Spleen (tissue), 11 donors: ENCODE data around the gene NRAS. TPM values are rescaled to one million over a fixed set of nuclear protein-coding genes. Genes with fewer than 3 reads are reported as not detected.

ENCODE experiments used
- DNase-seq: peaks from one replicate; pipeline ENCODE4 v3.0.0-alpha.2; 2020
- H3K27ac ChIP-seq, 8 donors: fragments of 200-600 bp; sonication (generic) in 7 of 8; 1 replicate in 4 of 8; 2 replicates in 4 of 8; pipeline versions ENCODE4 v1.5.0 to v1.8.0; 2016 to 2021; ENCODE audit warnings: inconsistent platforms in 4 of 8, mild to moderate bottlenecking in 4 of 8, moderate library complexity in 1 of 8
- H3K27me3 ChIP-seq, 7 donors: fragments of 200-600 bp; sonication (generic) in 6 of 7; replicated peaks in 1 of 7; 1 replicate in 4 of 7; 2 replicates in 3 of 7; pipeline versions ENCODE4 v1.5.0 to v1.8.0; 2016 to 2021; ENCODE audit warnings: inconsistent platforms in 3 of 7, mild to moderate bottlenecking in 1 of 7
- H3K36me3 ChIP-seq, 6 donors: fragments of 200-600 bp; sonication (generic) in 5 of 6; 1 replicate in 4 of 6; 2 replicates in 2 of 6; pipeline versions ENCODE4 v1.5.0 to v1.8.0; 2016 to 2021; ENCODE audit warnings: inconsistent platforms in 2 of 6
- H3K4me1 ChIP-seq, 6 donors: fragments of 200-600 bp; sonication (generic) in 5 of 6; 1 replicate in 3 of 6; 2 replicates in 3 of 6; pipeline versions ENCODE4 v1.5.0 to v1.8.0; 2016 to 2021; ENCODE audit warnings: inconsistent platforms in 3 of 6
- H3K4me3 ChIP-seq, 8 donors: fragments of 200-600 bp; sonication (generic) in 7 of 8; 1 replicate in 4 of 8; 2 replicates in 4 of 8; pipeline versions ENCODE4 v1.5.0 to v1.8.0; 2016 to 2021; ENCODE audit warnings: inconsistent platforms in 4 of 8, mild to moderate bottlenecking in 4 of 8, moderate library complexity in 2 of 8
- H3K9me3 ChIP-seq, 8 donors: fragments of 200-600 bp; sonication (generic) in 7 of 8; 1 replicate in 4 of 8; 2 replicates in 4 of 8; pipeline versions ENCODE4 v1.5.0 to v1.8.0; 2016 to 2021; ENCODE audit warnings: inconsistent platforms in 4 of 8
- POLR2A ChIP-seq, 3 donors: fragments of 450-650 bp; IDR thresholded peaks; one replicate each; pipeline ENCODE4 v1.5.1; 2017; ENCODE audit warnings: antibody characterized with exemption in 3 of 3, mild to moderate bottlenecking in 1 of 3
- POLR2AphosphoS5 ChIP-seq, 3 donors: sonication (generic); formaldehyde crosslinking; IDR thresholded peaks; one replicate each; pipeline ENCODE4 v1.5.1; 2017; ENCODE audit warnings: antibody characterized with exemption in 3 of 3
- WGBS, 5 donors: extraction: QIAGEN DNeasy Blood & Tissue Kit in 3 of 5; methylation state at CpG; one replicate each; pipeline versions ENCODE4 v1.1.5 to v1.1.7; 2013 to 2018; 5-methylcytosine and 5-hydroxymethylcytosine counted together
- intact Hi-C: fragments of 100-400 bp; cut with DNase I; formaldehyde crosslinking; loops from one replicate; pipeline ENCODE4 v1.15.0; 2023; ENCODE audit warnings: low total_unique reads
- polyA plus RNA-seq, 3 donors: library from polyadenylated mRNA; stranded (reverse); fragments of 200-250 nt; gene quantifications; one replicate each; pipeline ENCODE4 v1.2.1, GENCODE V29; 2013
- total RNA-seq, 7 donors: library from RNA; depleted of rRNA in 3 of 7; stranded (reverse); fragments of >200 nt in 3 of 7; fragmentation: NEBNext Ultra II Directional in 4 of 7; extraction: Animal tissue kit (Norgen Biotek cat#: 25700) in 4 of 7; gene quantifications; one replicate each; pipeline versions ENCODE4 v1.1.0 to v1.2.1, GENCODE V29; 2016 to 2021
- TF ChIP-seq, protein P1 (sequence below), 11 experiments: fragments of 200-600 bp in 7 of 11; fragments of 450-650 bp in 4 of 11; sonication (generic) in 4 of 11; IDR thresholded peaks in 8 of 11; conservative IDR thresholded peaks in 3 of 11; 1 replicate in 7 of 11; 2 replicates in 4 of 11; pipeline versions ENCODE4 v1.4.0 to v1.8.0; 2016 to 2021; ENCODE audit warnings: antibody characterized with exemption in 11 of 11, inconsistent platforms in 4 of 11, mild to moderate bottlenecking in 1 of 11
- donor health status: healthy with polysubstance abuse.
- donor health status: DM: no; HTN: no; CAD: no; lungs with moderate emphysema.
- donor health status: DM: no; HTN: no; CAD: no.
- donor health status: Bipolar disorder and iron deficiency.
- donor health status: healthy.
- donor health status: DM: no; HTN: no; CAD: no.
- donor health status: DM: yes; HTN: yes; CAD: no.

The NRAS gene
- total and polyA plus RNA-seq, 10 donors = 14.0 to 45.3 (median 29.0) TPM

DNA sequence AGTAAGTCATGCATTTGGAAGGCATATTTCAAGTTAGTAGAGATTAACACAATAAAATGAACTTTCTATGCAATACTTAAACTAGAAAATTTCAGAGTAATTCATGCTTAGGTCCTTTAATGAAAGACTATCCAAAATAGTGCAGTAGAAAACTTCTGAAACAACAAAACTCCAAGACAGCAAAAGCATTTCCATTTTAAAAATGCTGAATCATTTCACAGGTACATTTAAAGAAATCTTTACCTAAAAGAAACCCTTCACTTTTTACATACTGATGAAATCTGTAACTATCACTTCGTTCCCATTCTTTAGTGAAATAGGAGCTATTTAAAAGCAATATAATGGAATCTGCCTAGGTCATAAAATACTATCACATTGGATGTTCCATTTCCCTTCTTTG, 23.8 kb upstream of the NRAS start:
- intact Hi-C loops = no loop called here
- Histone ChIP-seq H3K9me3 (no peaks in the 10 kb centered on the region), H3K27ac (no peak overlapping the region), H3K36me3 (peaks cover 0 to 100% (median 64%) of the 10 kb centered on the region in 6 donors), H3K27me3 (no peaks in the 10 kb centered on the region), H3K4me1 (peaks cover 0 to 55% (median 18%) of the 10 kb centered on the region in 6 donors), H3K4me3 (no peak overlapping the region)
- TF ChIP-seq POLR2AphosphoS5 (IDR thresholded peaks at IDR 0.05) (no peak), POLR2A (IDR thresholded peaks at IDR 0.05) (no peak)
- TF ChIP-seq, protein P1, sequence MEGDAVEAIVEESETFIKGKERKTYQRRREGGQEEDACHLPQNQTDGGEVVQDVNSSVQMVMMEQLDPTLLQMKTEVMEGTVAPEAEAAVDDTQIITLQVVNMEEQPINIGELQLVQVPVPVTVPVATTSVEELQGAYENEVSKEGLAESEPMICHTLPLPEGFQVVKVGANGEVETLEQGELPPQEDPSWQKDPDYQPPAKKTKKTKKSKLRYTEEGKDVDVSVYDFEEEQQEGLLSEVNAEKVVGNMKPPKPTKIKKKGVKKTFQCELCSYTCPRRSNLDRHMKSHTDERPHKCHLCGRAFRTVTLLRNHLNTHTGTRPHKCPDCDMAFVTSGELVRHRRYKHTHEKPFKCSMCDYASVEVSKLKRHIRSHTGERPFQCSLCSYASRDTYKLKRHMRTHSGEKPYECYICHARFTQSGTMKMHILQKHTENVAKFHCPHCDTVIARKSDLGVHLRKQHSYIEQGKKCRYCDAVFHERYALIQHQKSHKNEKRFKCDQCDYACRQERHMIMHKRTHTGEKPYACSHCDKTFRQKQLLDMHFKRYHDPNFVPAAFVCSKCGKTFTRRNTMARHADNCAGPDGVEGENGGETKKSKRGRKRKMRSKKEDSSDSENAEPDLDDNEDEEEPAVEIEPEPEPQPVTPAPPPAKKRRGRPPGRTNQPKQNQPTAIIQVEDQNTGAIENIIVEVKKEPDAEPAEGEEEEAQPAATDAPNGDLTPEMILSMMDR (IDR thresholded peaks at IDR 0.05 in 8 of 11, conservative IDR thresholded peaks at IDR 0.05 in 3 of 11) = no peak
- 92 to 100% (median 94%) methylated on average over 1 of the region's 1 CpG for WGBS, 5 donors
- DNase-seq = no peak

DNA sequence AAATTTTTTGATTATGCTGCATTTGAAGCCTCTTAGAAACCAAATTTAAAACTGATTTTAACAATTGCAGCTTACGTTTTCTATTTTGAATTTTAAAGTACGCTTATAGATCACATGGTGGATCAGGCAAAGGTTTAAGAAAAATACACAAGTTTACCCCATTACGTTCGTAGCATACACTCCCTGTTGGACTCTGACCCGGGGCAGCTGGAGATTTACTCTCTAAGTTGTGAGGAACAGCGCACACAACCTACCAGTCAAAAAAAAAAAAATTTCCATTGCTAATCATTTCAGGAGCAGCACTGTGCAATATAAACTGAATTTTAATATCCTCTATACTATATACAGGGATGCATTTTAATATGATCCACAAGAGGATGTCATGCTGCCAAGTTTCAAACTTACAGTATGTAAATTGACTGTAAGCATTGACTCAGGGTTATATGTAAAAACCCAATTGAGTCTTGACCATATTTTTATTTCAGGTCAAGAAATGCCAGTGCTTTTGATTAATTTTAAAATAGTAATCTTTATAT, 20.8 kb upstream of the NRAS start:
- H3K27ac ChIP-seq = no peak overlapping the region
- peaks cover 3 to 100% (median 77%) of the 10 kb centered on the region in 6 donors for H3K36me3 ChIP-seq
- H3K4me1 ChIP-seq = peaks cover 0 to 26% (median 4%) of the 10 kb centered on the region in 6 donors
- no peaks in the 10 kb centered on the region for H3K27me3 ChIP-seq
- TF ChIP-seq POLR2A (IDR thresholded peaks at IDR 0.05) (no peak), POLR2AphosphoS5 (IDR thresholded peaks at IDR 0.05) (no peak)
- TF ChIP-seq, protein P1 (IDR thresholded peaks at IDR 0.05 in 8 of 11, conservative IDR thresholded peaks at IDR 0.05 in 3 of 11) = no peak
- WGBS, 5 donors = 96 to 97% (median 97%) methylated on average over 6 of the region's 6 CpGs
- intact Hi-C loops = no loop called here
- H3K9me3 ChIP-seq = no peaks in the 10 kb centered on the region
- DNase-seq = no peak
- H3K4me3 ChIP-seq = no peak overlapping the region

DNA sequence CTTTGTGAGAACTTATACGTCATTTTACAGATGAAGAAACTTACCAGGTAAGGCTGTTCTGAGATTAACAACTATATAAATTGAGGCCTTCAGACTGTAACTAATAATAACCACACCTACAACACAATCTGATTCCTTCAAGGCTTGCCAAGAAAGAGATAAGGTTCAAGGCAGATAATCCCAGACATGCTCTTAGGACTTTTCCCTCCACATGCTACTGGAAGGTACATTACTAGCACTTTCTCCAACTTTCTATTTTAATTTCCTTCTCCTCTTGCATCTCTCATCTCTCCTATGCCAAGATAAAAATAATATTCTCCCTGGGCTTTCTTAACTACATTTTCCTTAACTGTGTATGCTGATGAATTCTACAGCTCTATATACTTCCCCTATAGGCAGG, 18.9 kb upstream of the NRAS start:
- intact Hi-C loops = no loop called here
- Histone ChIP-seq H3K27ac (no peak overlapping the region), H3K4me3 (no peak overlapping the region), H3K36me3 (peaks cover 3 to 100% (median 92%) of the 10 kb centered on the region in 6 donors), H3K27me3 (no peaks in the 10 kb centered on the region), H3K9me3 (no peaks in the 10 kb centered on the region), H3K4me1 (peaks cover 0 to 8% (median 2%) of the 10 kb centered on the region in 6 donors)
- TF ChIP-seq POLR2A (IDR thresholded peaks at IDR 0.05) (no peak), POLR2AphosphoS5 (IDR thresholded peaks at IDR 0.05) (no peak)
- TF ChIP-seq, protein P1 (IDR thresholded peaks at IDR 0.05 in 8 of 11, conservative IDR thresholded peaks at IDR 0.05 in 3 of 11) = no peak
- DNase-seq = no peak
- 90 to 96% (median 92%) methylated on average over 1 of the region's 1 CpG for WGBS, 5 donors

DNA sequence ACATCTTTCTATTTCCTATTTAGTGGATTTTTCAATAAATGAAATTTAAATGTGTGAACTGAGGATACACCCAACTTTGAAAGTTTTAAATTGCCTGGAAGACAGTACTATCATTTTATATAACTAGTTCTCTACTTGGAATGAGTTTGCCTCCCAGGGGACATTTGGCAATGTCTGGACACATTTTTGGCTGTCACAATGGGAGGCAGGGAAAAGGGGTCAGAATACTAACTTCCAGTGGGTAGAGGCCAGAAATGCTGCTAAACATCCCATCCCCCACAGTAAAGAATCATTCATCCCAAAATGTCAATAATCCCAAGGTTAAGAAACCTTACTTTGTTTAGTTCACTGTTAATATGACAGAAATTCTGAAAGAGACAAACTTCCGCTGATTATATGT, 13.2 kb upstream of the NRAS start:
- DNase-seq = no peak

More for the DNA sequence above, 13.2 kb upstream of the NRAS start:
- Histone ChIP-seq H3K27ac (no peak overlapping the region), H3K4me1 (no peaks in the 10 kb centered on the region), H3K36me3 (peaks cover 7 to 100% (median 98%) of the 10 kb centered on the region in 6 donors), H3K27me3 (no peaks in the 10 kb centered on the region), H3K9me3 (no peaks in the 10 kb centered on the region), H3K4me3 (no peak overlapping the region)
- intact Hi-C loops = no loop called here
- TF ChIP-seq, protein P1 (IDR thresholded peaks at IDR 0.05 in 8 of 11, conservative IDR thresholded peaks at IDR 0.05 in 3 of 11) = no peak
- TF ChIP-seq POLR2AphosphoS5 (IDR thresholded peaks at IDR 0.05) (no peak), POLR2A (IDR thresholded peaks at IDR 0.05) (no peak)
- WGBS, 5 donors = 95 to 100% (median 100%) methylated on average over 1 of the region's 1 CpG
